Measurements from ENCODE around the gene KCNQ2. TPM values are rescaled to one million over a fixed set of nuclear protein-coding genes. Genes with fewer than 3 reads are reported as not detected.

KCNQ2 gene
- total RNA-seq, 1 donor from 2014 or later, result 354 TPM

DNA sequence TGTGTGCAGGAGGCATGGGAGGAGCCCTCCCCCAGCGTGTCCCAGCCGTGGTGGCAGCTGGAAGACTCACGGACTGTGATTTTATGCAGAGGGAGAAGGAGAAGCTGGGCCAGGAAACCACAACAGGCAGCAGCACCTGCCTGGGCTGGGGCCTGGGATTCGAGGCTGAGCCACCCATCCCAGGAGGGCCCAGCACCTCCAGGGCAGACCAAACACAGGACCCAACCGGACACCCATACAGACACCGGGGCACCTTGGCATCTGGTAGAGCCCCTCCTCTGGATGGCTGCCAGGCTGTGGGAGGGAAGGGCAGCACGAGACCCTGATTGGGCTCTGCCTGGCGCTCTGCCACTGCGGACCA is 69.6 kb downstream of the KCNQ2 start:
- Mint-ChIP-seq H3K27me3 (ENCODE audit: unreplicated experiment) (peaks cover 31% of the 10 kb centered on the region), H3K9me3 (ENCODE audit: unreplicated experiment) (peaks cover 24% of the 10 kb centered on the region)

DNA sequence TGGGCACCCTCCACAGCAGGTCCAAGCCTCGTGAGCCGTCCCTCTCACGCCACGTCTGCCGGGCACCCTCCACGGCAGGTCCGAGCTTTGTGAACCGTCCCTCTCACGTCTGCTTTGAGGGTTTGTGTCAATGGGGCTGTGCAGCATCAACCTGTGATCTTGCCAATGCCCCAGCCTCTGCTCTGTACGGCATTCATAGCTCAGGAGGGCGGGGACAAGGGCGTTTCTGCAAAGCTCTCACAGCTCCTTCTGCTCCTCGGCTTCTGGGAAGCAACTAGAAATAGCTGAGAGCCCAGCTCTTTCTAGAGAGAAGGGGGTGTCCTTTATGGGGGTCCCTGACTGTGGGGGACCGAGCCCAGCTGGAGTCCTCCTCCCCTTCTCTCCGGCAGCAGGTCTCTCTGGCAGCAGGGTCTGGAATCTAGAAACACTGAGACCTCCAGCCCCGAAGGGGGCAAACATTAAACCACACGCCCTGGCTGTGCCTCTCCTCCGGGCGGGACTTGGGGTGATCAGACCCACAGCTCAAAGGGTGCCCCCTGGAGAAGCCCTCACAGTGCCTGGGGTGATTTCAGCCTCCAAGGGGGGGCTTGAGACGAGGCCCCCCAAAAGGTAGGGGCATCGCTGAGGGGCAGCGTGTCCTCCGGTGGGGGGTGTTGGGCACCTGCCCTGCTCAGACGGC is 70.1 kb downstream of the KCNQ2 start:
- Mint-ChIP-seq H3K27ac (ENCODE audit: unreplicated experiment) (peak overlapping the region; percentile 62), H3K36me3 (ENCODE audit: unreplicated experiment) (peaks cover 4% of the 10 kb centered on the region), H3K27me3 (ENCODE audit: unreplicated experiment) (peaks cover 31% of the 10 kb centered on the region), H3K4me3 (ENCODE audit: unreplicated experiment) (no peak overlapping the region), H3K4me1 (ENCODE audit: low read depth, unreplicated experiment) (peaks cover 6% of the 10 kb centered on the region), H3K9me3 (ENCODE audit: unreplicated experiment) (peaks cover 26% of the 10 kb centered on the region)
- DNase-seq, result no peak
- TF ChIP-seq, protein P1, sequence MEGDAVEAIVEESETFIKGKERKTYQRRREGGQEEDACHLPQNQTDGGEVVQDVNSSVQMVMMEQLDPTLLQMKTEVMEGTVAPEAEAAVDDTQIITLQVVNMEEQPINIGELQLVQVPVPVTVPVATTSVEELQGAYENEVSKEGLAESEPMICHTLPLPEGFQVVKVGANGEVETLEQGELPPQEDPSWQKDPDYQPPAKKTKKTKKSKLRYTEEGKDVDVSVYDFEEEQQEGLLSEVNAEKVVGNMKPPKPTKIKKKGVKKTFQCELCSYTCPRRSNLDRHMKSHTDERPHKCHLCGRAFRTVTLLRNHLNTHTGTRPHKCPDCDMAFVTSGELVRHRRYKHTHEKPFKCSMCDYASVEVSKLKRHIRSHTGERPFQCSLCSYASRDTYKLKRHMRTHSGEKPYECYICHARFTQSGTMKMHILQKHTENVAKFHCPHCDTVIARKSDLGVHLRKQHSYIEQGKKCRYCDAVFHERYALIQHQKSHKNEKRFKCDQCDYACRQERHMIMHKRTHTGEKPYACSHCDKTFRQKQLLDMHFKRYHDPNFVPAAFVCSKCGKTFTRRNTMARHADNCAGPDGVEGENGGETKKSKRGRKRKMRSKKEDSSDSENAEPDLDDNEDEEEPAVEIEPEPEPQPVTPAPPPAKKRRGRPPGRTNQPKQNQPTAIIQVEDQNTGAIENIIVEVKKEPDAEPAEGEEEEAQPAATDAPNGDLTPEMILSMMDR (IDR thresholded peaks at IDR 0.05; ENCODE audit: partially characterized antibody, unreplicated experiment), result no peak

More for the DNA sequence above, 69.6 kb downstream of the KCNQ2 start:
- peaks cover 4% of the 10 kb centered on the region for H3K36me3 Mint-ChIP-seq (ENCODE audit: unreplicated experiment)
- DNase-seq, result no peak
- H3K4me1 Mint-ChIP-seq (ENCODE audit: low read depth, unreplicated experiment), result peaks cover 6% of the 10 kb centered on the region
- TF ChIP-seq, protein P1 (IDR thresholded peaks at IDR 0.05; ENCODE audit: partially characterized antibody, unreplicated experiment), result no peak
- no peak overlapping the region for H3K4me3 Mint-ChIP-seq (ENCODE audit: unreplicated experiment)
- peak overlapping the region; percentile 52 for H3K27ac Mint-ChIP-seq (ENCODE audit: unreplicated experiment)

DNA sequence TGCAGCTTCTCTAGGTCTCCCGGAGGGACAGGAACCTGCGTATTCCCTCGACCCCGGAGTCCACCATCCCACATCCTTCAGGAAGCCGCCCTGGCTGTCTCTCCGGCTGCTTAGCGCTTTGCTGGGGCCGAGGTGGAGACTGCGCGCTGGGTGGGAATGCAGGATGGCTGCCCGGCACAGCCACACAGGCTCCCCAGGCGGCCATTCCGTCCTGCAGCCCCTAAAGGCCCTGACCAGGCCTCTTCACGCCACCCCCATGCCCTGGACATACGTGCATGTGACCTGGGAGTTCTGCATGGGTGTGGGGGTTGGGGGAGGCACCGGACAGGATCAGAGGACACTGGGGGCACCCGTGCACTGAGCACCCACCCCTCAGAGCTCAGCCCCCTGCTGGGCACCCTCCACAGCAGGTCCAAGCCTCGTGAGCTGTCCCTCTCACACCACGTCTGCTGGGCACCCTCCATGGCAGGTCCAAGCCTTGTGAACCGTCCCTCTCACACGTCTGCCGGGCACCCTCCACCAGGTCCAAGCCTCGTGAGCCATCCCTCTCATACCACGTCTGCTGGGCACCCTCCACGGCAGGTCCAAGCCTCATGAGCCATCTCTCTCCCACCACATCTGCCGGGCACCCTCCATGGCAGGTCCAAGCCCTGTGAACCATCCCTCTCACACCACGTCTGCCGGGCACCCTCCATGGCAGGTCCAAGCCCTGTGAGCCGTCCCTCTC is 70.9 kb downstream of the KCNQ2 start:
- Mint-ChIP-seq H3K36me3 (ENCODE audit: unreplicated experiment) (peaks cover 4% of the 10 kb centered on the region), H3K27ac (ENCODE audit: unreplicated experiment) (peak overlapping the region; percentile 62), H3K27me3 (ENCODE audit: unreplicated experiment) (peaks cover 37% of the 10 kb centered on the region), H3K4me3 (ENCODE audit: unreplicated experiment) (no peak overlapping the region), H3K4me1 (ENCODE audit: low read depth, unreplicated experiment) (peaks cover 6% of the 10 kb centered on the region), H3K9me3 (ENCODE audit: unreplicated experiment) (peaks cover 31% of the 10 kb centered on the region)
- DNase-seq, result no peak
- TF ChIP-seq, protein P1 (IDR thresholded peaks at IDR 0.05; ENCODE audit: partially characterized antibody, unreplicated experiment), result no peak

DNA sequence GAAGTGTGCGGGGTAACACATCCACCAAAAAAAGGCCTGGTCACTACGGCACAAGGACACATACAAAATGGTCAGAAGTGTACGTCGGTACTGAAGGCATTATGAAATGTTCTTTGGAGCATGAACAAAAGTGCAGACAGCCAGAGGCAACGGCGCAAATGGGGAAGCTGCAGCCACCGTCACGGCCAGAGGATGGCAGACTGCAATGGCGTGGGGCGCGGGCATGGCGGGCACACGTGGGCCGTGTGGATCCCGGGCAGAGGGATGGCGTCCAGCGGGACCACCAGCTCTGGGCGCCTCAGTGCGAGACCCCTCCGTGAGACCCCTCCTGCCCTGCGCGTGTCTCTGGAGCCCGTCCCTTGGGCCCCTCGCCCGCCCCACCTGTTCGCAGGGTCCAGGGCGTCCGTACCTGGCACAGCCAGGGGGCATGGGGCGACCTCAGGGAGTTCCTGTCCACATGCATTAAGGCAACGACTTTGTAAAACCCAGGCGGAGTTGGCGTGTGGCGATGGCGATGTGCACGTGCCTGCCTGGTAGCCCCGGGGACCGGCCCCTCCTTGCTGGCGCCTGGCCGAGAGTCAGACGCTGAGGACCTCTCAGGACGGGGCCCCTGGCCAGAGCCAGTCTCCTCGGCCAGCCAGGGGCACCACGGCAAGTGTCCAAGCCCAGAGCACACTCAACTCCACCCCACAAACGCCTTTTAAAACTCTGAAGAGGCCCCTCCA is 71.8 kb downstream of the KCNQ2 start:
- H3K27ac Mint-ChIP-seq (ENCODE audit: unreplicated experiment), result peak overlapping the region; percentile 68
- H3K9me3 Mint-ChIP-seq (ENCODE audit: unreplicated experiment), result peaks cover 34% of the 10 kb centered on the region
- peaks cover 6% of the 10 kb centered on the region for H3K4me1 Mint-ChIP-seq (ENCODE audit: low read depth, unreplicated experiment)
- peaks cover 40% of the 10 kb centered on the region for H3K27me3 Mint-ChIP-seq (ENCODE audit: unreplicated experiment)
- DNase-seq, result no peak
- peaks cover 4% of the 10 kb centered on the region for H3K36me3 Mint-ChIP-seq (ENCODE audit: unreplicated experiment)
- TF ChIP-seq, protein P1 (IDR thresholded peaks at IDR 0.05; ENCODE audit: partially characterized antibody, unreplicated experiment), result no peak
- no peak overlapping the region for H3K4me3 Mint-ChIP-seq (ENCODE audit: unreplicated experiment)
